ENCODE results near the gene OR51A7.
"Not testable (repeated sequence)": the region's sequence is repeated elsewhere in the genome, so short reads cannot be mapped to it uniquely, and the experiment has no call there.

Gene OR51A7

GRCh38 chr11:4955613-4956012 is 52.0 kb downstream of the OR51A7 start, which contains the start of gene OR51A2:
Gene OR51A2, minus strand, starts transcription at chr11:4955713. Its CDS starts 0 bp downstream, at chr11:4955713.
- not testable (repeated sequence) for H3K9me3 ChIP-seq (ENCODE audit: control insufficient read depth, insufficient read depth, low read length); H3K9ac ChIP-seq (ENCODE audit: low read depth, low read length); H3K4me1 ChIP-seq (ENCODE audit: control insufficient read depth, insufficient read depth, low read length); H3K27ac ChIP-seq (ENCODE audit: low read depth, low read length); H3K36me3 ChIP-seq (ENCODE audit: control insufficient read depth, insufficient read depth, low read length); H3K27me3 ChIP-seq (ENCODE audit: control insufficient read depth, insufficient read depth, low read length); H3K4me3 ChIP-seq (ENCODE audit: low read depth, low read length)

- no peaks in the 10 kb centered on the region for H3K36me3 ChIP-seq (ENCODE audit: control insufficient read depth, insufficient read depth, low read length)
- no peaks in the 10 kb centered on the region for H3K27me3 ChIP-seq (ENCODE audit: control insufficient read depth, insufficient read depth, low read length)
- H3K4me3 ChIP-seq (ENCODE audit: low read depth, low read length), result no peak overlapping the region
- H3K9me3 ChIP-seq (ENCODE audit: control insufficient read depth, insufficient read depth, low read length), result no peaks in the 10 kb centered on the region
- no peak overlapping the region for H3K9ac ChIP-seq (ENCODE audit: low read depth, low read length)
- H3K4me1 ChIP-seq (ENCODE audit: control insufficient read depth, insufficient read depth, low read length), result no peaks in the 10 kb centered on the region
- H3K27ac ChIP-seq (ENCODE audit: low read depth, low read length), result no peak overlapping the region
Measured at GRCh38 chr11:4957396-4957795, 53.8 kb downstream of the OR51A7 start.

Measured in HUES48 (cell line).